NCI-H2029 treated with DMSO at 0.1 percent for 48 hours (cell line): ENCODE results near the gene BAZ2B.
A peak's percentile ranks its signal among the peaks of the same experiment; 100 is the strongest.

Source experiments
- DNase-seq: peaks from one replicate; lab custom pipeline; 2025; lab: John Stamatoyannopoulos, UW

BAZ2B gene

GRCh38 chr2:159525012-159525411 lies 91.3 kb downstream of the BAZ2B start:
- DNase-seq = no peak

DNA sequence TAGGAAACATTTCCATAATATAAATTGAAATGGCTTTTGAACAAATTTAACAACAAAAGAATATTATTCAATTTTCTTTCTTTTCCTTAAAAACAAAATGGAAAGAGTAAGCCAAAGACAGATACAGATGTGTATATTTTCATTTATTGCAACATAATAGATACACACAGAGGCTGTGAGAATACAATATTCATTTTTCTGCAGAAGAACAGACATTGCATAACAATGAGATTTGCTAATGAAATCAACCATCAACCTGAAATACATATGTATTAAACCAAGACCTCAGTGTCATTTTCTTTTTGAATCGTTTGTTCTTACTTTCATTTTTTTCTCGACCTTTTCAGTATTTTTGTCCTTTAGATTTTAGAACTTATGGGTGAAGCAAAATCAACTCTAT lies 95.1 kb downstream of the BAZ2B start:
- no peak for DNase-seq

- DNase-seq = no peak
Observed at GRCh38 chr2:159518321-159519005, 97.9 kb downstream of the BAZ2B start.

GRCh38 chr2:159516241-159516758 lies 100.0 kb downstream of the BAZ2B start:
- peak; percentile 96 for DNase-seq

- DNase-seq = peak; percentile 26
Observed at GRCh38 chr2:159515441-159515840, 100.9 kb downstream of the BAZ2B start.

- DNase-seq = no peak
Observed at GRCh38 chr2:159513745-159514144, 102.6 kb downstream of the BAZ2B start.

DNA sequence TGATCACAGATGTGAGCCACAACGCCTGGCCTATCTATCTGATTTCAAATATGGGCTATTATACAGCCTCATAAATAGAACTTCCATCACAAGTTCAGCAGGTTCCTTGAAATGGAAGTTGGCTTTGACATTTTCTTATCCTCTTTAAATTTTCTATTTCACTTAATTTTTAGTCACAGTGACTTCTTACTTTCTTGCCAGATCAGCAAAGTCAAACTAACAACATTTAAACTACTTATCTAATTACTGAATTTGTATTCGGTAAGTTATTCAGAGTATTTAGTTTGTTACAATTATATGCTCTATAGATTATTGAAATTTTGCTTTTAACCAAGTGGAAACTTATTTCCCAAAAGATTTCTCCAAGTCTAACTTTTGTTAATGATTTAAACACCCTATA lies 108.2 kb downstream of the BAZ2B start:
- DNase-seq = no peak

GRCh38 chr2:159506764-159507440 lies 109.4 kb downstream of the BAZ2B start:
- DNase-seq = no peak

- DNase-seq = no peak
Observed at GRCh38 chr2:159506202-159506601, 110.1 kb downstream of the BAZ2B start.

DNA sequence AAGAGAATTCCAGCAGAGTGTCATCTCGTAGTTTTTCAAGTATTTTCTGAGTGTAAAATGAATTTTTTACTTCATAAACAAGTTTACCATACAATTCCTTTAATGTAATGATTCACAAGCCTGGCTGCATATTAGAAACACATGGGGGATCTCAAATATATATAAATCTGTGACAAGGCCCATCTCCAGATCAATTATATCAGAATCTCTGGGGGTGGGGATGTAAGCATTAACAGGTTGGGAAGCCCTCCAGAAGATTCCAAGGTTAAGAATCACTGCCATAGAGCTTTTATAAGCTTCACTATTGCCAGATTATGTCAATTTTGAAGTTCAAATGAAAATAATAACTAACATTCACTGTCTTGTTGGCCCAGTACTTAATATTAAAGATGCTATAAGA lies 111.2 kb downstream of the BAZ2B start:
- no peak for DNase-seq

DNA sequence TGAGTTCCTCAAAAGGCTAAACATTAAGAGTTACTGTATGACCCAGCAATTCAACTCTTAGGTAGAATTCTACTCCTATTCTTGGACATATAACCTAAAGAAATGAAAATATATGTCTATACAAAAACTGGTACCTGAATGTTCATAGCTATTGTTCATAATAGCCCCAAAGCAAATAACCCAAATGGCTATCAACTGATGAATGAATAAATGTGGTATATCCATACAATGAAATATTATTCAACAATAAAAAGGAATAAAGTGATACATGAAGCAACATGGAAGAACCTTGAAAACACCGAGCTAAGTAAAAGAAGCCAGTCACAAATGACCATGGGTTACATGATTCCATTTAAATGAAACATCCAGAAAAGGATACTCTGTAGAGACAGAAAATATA lies 114.6 kb downstream of the BAZ2B start:
- DNase-seq = no peak

DNA sequence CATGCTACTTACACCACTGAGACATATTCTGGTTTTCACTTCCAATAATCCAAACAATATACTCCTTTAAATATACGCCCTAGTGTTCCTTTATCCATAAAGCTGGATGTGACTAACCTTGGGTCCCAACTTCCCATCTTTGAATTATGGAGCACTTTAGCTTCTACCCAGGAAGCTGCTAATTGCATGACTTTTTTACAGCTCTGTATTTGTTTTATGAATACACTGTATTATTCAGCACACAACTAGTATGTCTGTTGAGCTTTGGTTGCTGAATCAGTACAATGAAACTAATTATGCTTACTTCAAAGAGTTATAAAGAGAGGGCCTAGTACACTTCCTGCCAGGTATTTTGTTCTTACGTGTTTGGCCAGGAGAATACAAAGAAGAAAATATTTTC lies 118.5 kb downstream of the BAZ2B start:
- DNase-seq = no peak

DNA sequence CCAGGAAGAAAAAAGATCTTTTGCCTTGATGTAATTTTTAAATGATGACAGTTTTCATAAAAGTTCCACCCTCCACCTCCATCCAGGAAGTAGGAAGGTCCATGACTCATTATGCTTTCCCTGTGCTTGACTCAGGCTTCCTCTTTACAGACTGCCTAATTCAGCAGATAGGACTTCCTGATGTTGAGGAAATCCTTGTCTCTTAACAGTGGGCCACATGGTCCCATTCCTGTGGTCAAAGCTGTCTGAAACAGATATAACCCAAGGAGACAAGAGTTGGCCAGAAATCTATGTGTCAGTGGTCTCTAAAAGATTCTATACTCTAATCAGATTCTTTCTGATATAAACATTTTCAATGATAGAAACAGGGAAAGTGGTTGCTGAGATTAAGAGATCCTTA lies 119.1 kb downstream of the BAZ2B start:
- no peak for DNase-seq

GRCh38 chr2:159489476-159489875 lies 126.9 kb downstream of the BAZ2B start:
- no peak for DNase-seq

DNA sequence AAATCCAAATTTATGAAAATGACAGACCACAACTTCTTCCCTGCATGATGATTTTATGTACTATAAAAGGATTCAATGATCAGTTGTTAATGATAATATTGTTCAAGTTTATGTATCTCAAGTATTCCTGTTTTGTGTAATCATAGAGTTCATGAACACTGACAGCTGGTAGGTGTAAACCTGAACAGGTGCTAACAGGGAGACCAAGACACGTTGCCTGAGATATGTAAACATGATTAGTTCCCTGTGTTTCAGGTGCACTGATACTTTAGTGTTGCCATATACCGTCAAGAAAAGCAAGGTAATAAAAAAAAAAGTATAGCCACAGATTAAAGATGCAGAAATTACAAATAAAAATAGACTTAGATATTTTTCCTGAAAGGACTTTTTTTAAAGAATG lies 131.8 kb downstream of the BAZ2B start:
- DNase-seq = no peak

- DNase-seq = no peak
Observed at GRCh38 chr2:159476329-159476728, 140.0 kb downstream of the BAZ2B start.

GRCh38 chr2:159475793-159476192 lies 140.6 kb downstream of the BAZ2B start:
- DNase-seq = no peak

DNA sequence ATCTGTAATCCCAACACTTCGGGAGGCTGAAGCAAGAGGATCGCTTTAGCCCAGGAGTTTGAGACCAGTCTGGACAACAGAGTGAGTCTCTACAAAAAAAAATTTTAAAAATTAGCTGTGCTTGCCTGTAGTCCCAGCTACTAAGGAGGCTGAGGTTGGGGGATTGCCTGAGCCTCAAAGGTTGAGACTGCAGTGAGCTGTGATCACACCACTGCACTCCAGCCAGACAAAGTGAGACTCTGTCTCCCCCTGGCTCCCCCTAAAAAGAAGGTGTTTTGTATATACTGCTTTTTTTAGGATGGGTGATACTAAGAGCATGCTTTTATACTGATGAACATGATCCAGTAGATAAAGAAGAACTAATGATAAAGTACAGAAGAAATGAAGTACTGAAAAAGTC lies 145.0 kb downstream of the BAZ2B start:
- DNase-seq = no peak

DNA sequence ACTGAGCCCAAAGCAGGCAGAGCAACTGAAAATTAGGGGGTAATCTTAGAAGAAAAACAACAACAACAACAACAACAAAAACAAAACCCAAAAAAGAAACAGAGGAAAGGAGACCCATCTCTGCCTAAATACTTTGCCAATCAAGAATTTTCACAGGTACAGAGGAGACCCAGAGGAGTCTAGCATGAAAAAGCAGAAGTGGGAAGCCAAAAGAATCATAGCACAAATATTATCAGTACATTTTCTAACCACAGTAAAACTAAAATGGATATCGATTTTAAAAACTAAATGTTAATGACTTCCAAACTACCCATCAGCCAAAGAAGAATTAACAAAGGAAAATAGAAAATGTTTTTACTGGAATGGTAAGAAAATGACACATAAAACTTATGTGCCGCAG lies 148.1 kb downstream of the BAZ2B start:
- DNase-seq = no peak

DNA sequence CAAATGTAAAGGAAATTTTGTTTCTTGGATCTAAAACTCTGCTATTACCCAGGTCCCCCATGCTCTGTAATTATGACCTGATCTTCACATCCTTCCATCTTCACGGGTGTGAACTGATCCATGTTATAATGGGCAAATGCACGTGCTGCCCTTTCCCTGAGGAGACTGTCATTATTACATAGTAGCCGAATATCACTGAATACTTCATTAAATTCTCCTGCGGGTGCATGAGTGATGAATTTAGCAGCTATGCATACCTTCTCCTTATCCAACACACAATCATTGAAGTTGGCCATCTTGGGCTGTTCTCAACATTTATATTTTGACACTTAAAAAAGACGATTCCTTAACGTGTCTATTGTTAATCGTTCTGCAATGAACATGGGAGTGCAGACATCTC lies 153.4 kb downstream of the BAZ2B start:
- no peak for DNase-seq

DNA sequence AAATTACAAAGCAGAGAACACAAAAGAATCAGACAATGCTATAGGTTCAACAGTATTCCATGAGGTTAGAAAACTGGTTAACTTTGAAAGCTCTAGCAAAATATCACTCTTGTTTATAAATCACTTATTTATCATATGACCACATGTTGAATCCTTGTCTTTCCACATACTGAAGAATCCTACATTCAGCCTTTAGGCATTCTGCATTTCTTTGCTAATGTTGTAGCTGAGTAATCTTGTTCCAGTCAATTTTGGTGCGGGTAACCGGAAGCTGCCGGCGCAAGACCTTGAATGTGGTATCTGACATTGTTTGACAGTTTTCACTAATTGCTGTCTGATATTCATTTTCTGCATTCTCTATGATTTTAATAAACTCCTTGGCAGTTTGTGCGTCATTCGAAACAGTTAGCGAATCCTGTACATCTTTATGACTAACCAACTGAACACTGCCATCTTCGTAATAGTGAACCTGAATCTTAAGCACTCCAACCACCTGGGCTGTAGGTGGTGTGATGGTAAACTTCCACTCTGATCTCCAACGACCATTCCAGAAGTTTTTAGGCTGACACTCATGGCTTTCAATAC lies 154.1 kb downstream of the BAZ2B start:
- no peak for DNase-seq

DNA sequence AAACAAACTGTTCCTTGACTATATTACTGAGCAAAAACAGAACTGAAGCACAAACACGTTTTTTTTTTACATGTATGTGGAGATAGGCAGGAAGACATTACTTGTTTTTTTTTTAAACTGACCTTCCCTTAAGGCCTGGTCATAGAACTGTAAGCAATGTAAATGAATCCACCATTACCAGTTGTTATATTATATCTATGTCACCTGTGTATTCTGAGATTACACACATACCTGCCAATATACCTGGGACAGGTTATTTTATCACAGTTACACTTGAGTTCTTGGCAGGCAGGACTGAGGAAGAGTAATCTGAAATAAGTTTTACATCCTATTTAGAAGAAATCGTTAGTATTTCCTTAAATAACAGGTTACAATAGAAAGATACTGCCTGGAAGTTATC lies 155.3 kb downstream of the BAZ2B start:
- DNase-seq = no peak

DNA sequence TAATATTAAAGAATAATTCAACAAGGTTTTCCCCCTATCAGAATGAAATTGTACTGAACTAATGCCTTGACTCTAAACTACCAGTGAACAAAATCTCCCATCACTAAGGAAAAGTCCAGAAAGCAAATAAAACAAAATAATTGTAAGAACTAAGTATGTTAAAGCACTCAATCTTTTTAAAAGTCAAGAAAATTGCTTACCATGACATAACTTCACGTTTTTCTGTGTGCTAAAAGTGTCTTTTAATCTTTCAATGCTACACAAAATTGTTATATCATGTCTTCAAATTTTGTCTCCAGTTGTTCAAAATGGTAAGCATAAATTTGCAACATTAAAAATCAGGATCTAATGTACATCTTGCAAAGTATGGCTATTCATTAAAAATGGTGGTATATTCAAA lies 156.1 kb downstream of the BAZ2B start:
- DNase-seq = no peak
